Measurements from ENCODE around the gene CPNE5.

- TF ChIP-seq BMI1 (IDR thresholded peaks at IDR 0.05; ENCODE audit: low read length) (no peak), NFIC (IDR thresholded peaks at IDR 0.05) (no peak), CTCF (IDR thresholded peaks at IDR 0.05 in 2 of 3, conservative IDR thresholded peaks at IDR 0.05 in 1 of 3; ENCODE audit: insufficient read depth in 2 of 3, low read depth in 1 of 3, low read length in 3 of 3) (no peak), TAF1 (IDR thresholded peaks at IDR 0.05; ENCODE audit: control insufficient read depth, extremely low read depth, insufficient read depth, low read length, severe bottlenecking) (no peak), SMARCA5 (IDR thresholded peaks at IDR 0.05) (no peak), GABPA (tag; conservative IDR thresholded peaks at IDR 0.05; ENCODE audit: low read depth) (no peak), KAT7 (CRISPR knock-in tag; IDR thresholded peaks at IDR 0.05; ENCODE audit: borderline replicate concordance) (no peak), BHLHE40 (IDR thresholded peaks at IDR 0.05; ENCODE audit: low read length) (no peak), HMG20A (CRISPR knock-in tag; conservative IDR thresholded peaks at IDR 0.05) (no peak)
Observed at GRCh38 chr6:36814249-36814648, 25.0 kb downstream of the CPNE5 start.
